GM21737 (cell line): ENCODE results near the gene SRPK1.
"Not testable (repeated sequence)": the region's sequence is repeated elsewhere in the genome, so short reads cannot be mapped to it uniquely, and the experiment has no call there.

Experiments
- ATAC-seq: cut with Tn5 transposase; IDR thresholded peaks from one replicate; pipeline ENCODE4 v1.9.1; 2021; ENCODE audit warnings: mild to moderate bottlenecking, moderate library complexity; ENCODE audit not compliant: unreplicated experiment

Gene SRPK1

GRCh38 chr6:35920793-35921732 lies at the start of gene SRPK1:
SRPK1 (minus strand) TSS chr6:35921098; CDS start chr6:35921056, 42 bp downstream.
- peak; percentile 88 for ATAC-seq

- ATAC-seq, result no peak
Observed at GRCh38 chr6:35970181-35970580, 49.3 kb upstream of the SRPK1 start.

GRCh38 chr6:35969646-35970045 lies 48.7 kb upstream of the SRPK1 start:
- no peak for ATAC-seq

- no peak for ATAC-seq
Observed at GRCh38 chr6:35968821-35969220, 47.9 kb upstream of the SRPK1 start.

- no peak for ATAC-seq
Observed at GRCh38 chr6:35967076-35967774, 46.3 kb upstream of the SRPK1 start.

- ATAC-seq, result no peak
Observed at GRCh38 chr6:35962779-35963560, 42.1 kb upstream of the SRPK1 start.

- ATAC-seq, result no peak
Observed at GRCh38 chr6:35960187-35960586, 39.3 kb upstream of the SRPK1 start.

- no peak for ATAC-seq
Observed at GRCh38 chr6:35955970-35956369, 35.1 kb upstream of the SRPK1 start.

GRCh38 chr6:35955521-35955920 lies 34.6 kb upstream of the SRPK1 start:
- ATAC-seq, result no peak

GRCh38 chr6:35955071-35955470 lies 34.2 kb upstream of the SRPK1 start:
- no peak for ATAC-seq

- no peak for ATAC-seq
Observed at GRCh38 chr6:35954333-35954732, 33.4 kb upstream of the SRPK1 start.

GRCh38 chr6:35948725-35949124 lies 27.8 kb upstream of the SRPK1 start:
- no peak for ATAC-seq

- no peak for ATAC-seq
Observed at GRCh38 chr6:35945650-35946025, 24.7 kb upstream of the SRPK1 start.

GRCh38 chr6:35943390-35943789 lies 22.5 kb upstream of the SRPK1 start:
- no peak for ATAC-seq

GRCh38 chr6:35942355-35942754 lies 21.5 kb upstream of the SRPK1 start:
- ATAC-seq, result no peak

- not testable (repeated sequence) for ATAC-seq
Observed at GRCh38 chr6:35941170-35941569, 20.3 kb upstream of the SRPK1 start.

- ATAC-seq, result not testable (repeated sequence)
Observed at GRCh38 chr6:35940014-35940413, 19.1 kb upstream of the SRPK1 start.

GRCh38 chr6:35939259-35939658 lies 18.4 kb upstream of the SRPK1 start:
- not testable (repeated sequence) for ATAC-seq

GRCh38 chr6:35936681-35937359 lies 15.9 kb upstream of the SRPK1 start:
- ATAC-seq, result no peak

- no peak for ATAC-seq
Observed at GRCh38 chr6:35935469-35935868, 14.6 kb upstream of the SRPK1 start.

GRCh38 chr6:35933844-35934243 lies 12.9 kb upstream of the SRPK1 start:
- no peak for ATAC-seq
